ENCODE data around the gene INSIG1. TPM values are rescaled to one million over a fixed set of nuclear protein-coding genes. Genes with fewer than 3 reads are reported as not detected.

INSIG1 gene
- total and polyA plus RNA-seq, 4 donors: 118 to 219 (median 193) TPM

- H3K27ac ChIP-seq (ENCODE audit: low read depth in 1 of 2, low read length in 2 of 2): peak overlapping the region; percentile 97 to 98
- no peaks in the 10 kb centered on the region for H3K9me3 ChIP-seq (ENCODE audit: control insufficient read depth in 4 of 4, low read length in 3 of 4)
- no peak for DNase-seq (ENCODE audit: low spot score)
- peaks cover 4 to 39% (median 16%) of the 10 kb centered on the region in 4 donors for H3K4me1 ChIP-seq (ENCODE audit: control insufficient read depth in 4 of 4, insufficient read depth in 4 of 4, low read length in 3 of 4)
- peak overlapping the region; percentile 80 to 93 for H3K9ac ChIP-seq (ENCODE audit: low read depth in 1 of 2, low read length in 2 of 2)
- peak overlapping the region; percentile 45 to 62 (median 56) for H3K4me3 ChIP-seq (ENCODE audit: low read depth in 1 of 3, low read length in 3 of 3)
- peaks cover 2 to 16% (median 11%) of the 10 kb centered on the region in 4 donors for H3K36me3 ChIP-seq (ENCODE audit: control insufficient read depth in 4 of 4, insufficient read depth in 3 of 4, low read depth in 1 of 4, low read length in 3 of 4)
- 31% methylated on average over 8 of the region's 8 CpGs for WGBS
- no peak for TF ChIP-seq NR2F2 (IDR thresholded peaks at IDR 0.05)
- TF ChIP-seq TAF1 (conservative IDR thresholded peaks at IDR 0.05): no peak
- TF ChIP-seq JUND (IDR thresholded peaks at IDR 0.05): no peak
- TF ChIP-seq RXRA (IDR thresholded peaks at IDR 0.05): no peak
- TF ChIP-seq SP1 (IDR thresholded peaks at IDR 0.05): no peak
- no peak for TF ChIP-seq YY1 (IDR thresholded peaks at IDR 0.05)
- TF ChIP-seq CTCF (IDR thresholded peaks at IDR 0.05; ENCODE audit: low read depth, low read length, missing input control): peak; percentile 35
- peak in 1 of 2 donors; percentile 61 for TF ChIP-seq RAD21 (IDR thresholded peaks at IDR 0.05)
- no peak for TF ChIP-seq EGR1 (IDR thresholded peaks at IDR 0.05; ENCODE audit: low read depth in 2 of 2)
- TF ChIP-seq ZBTB33 (IDR thresholded peaks at IDR 0.05): no peak
- TF ChIP-seq GABPA (IDR thresholded peaks at IDR 0.05 in 1 of 2, conservative IDR thresholded peaks at IDR 0.05 in 1 of 2): no peak
- no peak for TF ChIP-seq REST (IDR thresholded peaks at IDR 0.05)
- no peak for TF ChIP-seq ATF3 (IDR thresholded peaks at IDR 0.05)
- no peaks in the 10 kb centered on the region for H3K27me3 ChIP-seq (ENCODE audit: control insufficient read depth in 4 of 4, insufficient read depth in 4 of 4, low read length in 3 of 4)
These were observed 45.2 kb upstream of the INSIG1 start for GRCh38 chr7:155252444-155252887.

GRCh38 chr7:155252892-155253501 is 44.7 kb upstream of the INSIG1 start:
- H3K36me3 ChIP-seq (ENCODE audit: control insufficient read depth in 4 of 4, insufficient read depth in 3 of 4, low read depth in 1 of 4, low read length in 3 of 4): peaks cover 2 to 12% (median 8%) of the 10 kb centered on the region in 4 donors
- peak overlapping the region; percentile 97 to 98 for H3K27ac ChIP-seq (ENCODE audit: low read depth in 1 of 2, low read length in 2 of 2)
- H3K9me3 ChIP-seq (ENCODE audit: control insufficient read depth in 4 of 4, low read length in 3 of 4): no peaks in the 10 kb centered on the region
- WGBS: 34% methylated on average over 24 of the region's 24 CpGs
- no peak for DNase-seq (ENCODE audit: low spot score)
- H3K4me3 ChIP-seq (ENCODE audit: low read depth in 1 of 3, low read length in 3 of 3): peak overlapping the region; percentile 61 to 89 (median 78)
- no peaks in the 10 kb centered on the region for H3K27me3 ChIP-seq (ENCODE audit: control insufficient read depth in 4 of 4, insufficient read depth in 4 of 4, low read length in 3 of 4)
- peak overlapping the region; percentile 93 to 94 for H3K9ac ChIP-seq (ENCODE audit: low read depth in 1 of 2, low read length in 2 of 2)
- H3K4me1 ChIP-seq (ENCODE audit: control insufficient read depth in 4 of 4, insufficient read depth in 4 of 4, low read length in 3 of 4): peaks cover 4 to 44% (median 19%) of the 10 kb centered on the region in 4 donors
- TF ChIP-seq MAX (IDR thresholded peaks at IDR 0.05): peak; percentile 58
- TF ChIP-seq ZBTB33 (IDR thresholded peaks at IDR 0.05): peak; percentile 61
- TF ChIP-seq HNF4G (IDR thresholded peaks at IDR 0.05): peak; percentile 68
- TF ChIP-seq SP1 (IDR thresholded peaks at IDR 0.05): peak; percentile 98
- TF ChIP-seq JUND (IDR thresholded peaks at IDR 0.05): peak in 1 of 2 donors; percentile 63
- TF ChIP-seq TAF1 (conservative IDR thresholded peaks at IDR 0.05): peak; percentile 96
- peak; percentile 94 for TF ChIP-seq REST (IDR thresholded peaks at IDR 0.05)
- TF ChIP-seq FOXA1 (IDR thresholded peaks at IDR 0.05): peak; percentile 41
- peak; percentile 59 for TF ChIP-seq NR2F2 (IDR thresholded peaks at IDR 0.05)
- no peak for TF ChIP-seq ATF3 (IDR thresholded peaks at IDR 0.05)

All from liver (tissue), 9 donors.